H1 (cell line): ENCODE measurements around the gene CENPX. TPM values are rescaled to one million over a fixed set of nuclear protein-coding genes. Genes with fewer than 3 reads are reported as not detected.

ENCODE experiments used
- BCL11A ChIP-seq, 2 experiments: IDR thresholded peaks; one replicate each; pipeline ENCODE4 v1.6.1; 2011; ENCODE audit warnings: low read depth in 2 of 2, low read length in 2 of 2, mild to moderate bottlenecking in 2 of 2
- CEBPB ChIP-seq: IDR thresholded peaks from 2 replicates; pipeline ENCODE4 v1.6.1; 2012; ENCODE audit warnings: low read depth, low read length
- GABPA ChIP-seq: IDR thresholded peaks from 2 replicates; pipeline ENCODE4 v1.6.1; 2011; ENCODE audit warnings: mild to moderate bottlenecking, low read length, moderate library complexity, borderline replicate concordance; ENCODE audit not compliant: insufficient read depth
- JUND ChIP-seq: IDR thresholded peaks from 2 replicates; pipeline ENCODE4 v1.6.1; 2011; ENCODE audit warnings: mild to moderate bottlenecking, improper control_type of control experiment, low read length
- KDM4A ChIP-seq: IDR thresholded peaks from one replicate; pipeline ENCODE4 v1.7.1; 2012; ENCODE audit warnings: low read depth, mild to moderate bottlenecking, moderate library complexity, low read length, inconsistent platforms; ENCODE audit not compliant: severe bottlenecking
- NRF1 ChIP-seq: IDR thresholded peaks from 2 replicates; pipeline ENCODE4 v1.6.1; 2011; ENCODE audit warnings: mild to moderate bottlenecking, low read depth, low read length, improper control_type of control experiment
- SP2 ChIP-seq: IDR thresholded peaks from 2 replicates; pipeline ENCODE4 v1.6.1; 2012; ENCODE audit warnings: mild to moderate bottlenecking, low read length, inconsistent platforms
- TAF7 ChIP-seq: optimal IDR thresholded peaks from 2 replicates; pipeline ENCODE3; 2011; ENCODE audit warnings: low read depth, mild to moderate bottlenecking, inconsistent platforms, low read length, moderate library complexity, borderline replicate concordance
- TEAD4 ChIP-seq: IDR thresholded peaks from 2 replicates; pipeline ENCODE4 v1.6.1; 2012; ENCODE audit warnings: low read depth, low read length, inconsistent platforms, mixed read lengths
- polyA plus RNA-seq, 7 experiments: library from polyadenylated mRNA; depleted of rRNA in 3 of 7; stranded (reverse) in 5 of 7; unstranded in 2 of 7; fragments of >200 nt in 5 of 7; fragments of 200-250 nt in 2 of 7; gene quantifications; 1 replicate in 5 of 7; 2 replicates in 1 of 7; 4 replicates in 1 of 7; pipeline versions ENCODE4 v1.2.1 to v1.2.3, GENCODE V29; 2011 to 2013; ENCODE audit warnings: missing spikeins in 2 of 7, mixed read lengths in 2 of 7
- total RNA-seq: library from RNA; stranded (reverse); fragmentation: NEBNext Ultra II Directional; extraction: Animal tissue kit (Norgen Biotek cat#: 25700); gene quantifications from 2 replicates; pipeline ENCODE4 v1.2.1, GENCODE V29; 2021
- TF ChIP-seq, protein P1 (sequence below): IDR thresholded peaks from 2 replicates; pipeline ENCODE4 v1.6.1; 2012; ENCODE audit warnings: inconsistent platforms

Gene CENPX
- total and polyA plus RNA-seq, 2 of the 8 experiments (the other 6 are each of a cell fraction or from before 2014, with no cell fraction given) = 116 to 122 TPM

DNA sequence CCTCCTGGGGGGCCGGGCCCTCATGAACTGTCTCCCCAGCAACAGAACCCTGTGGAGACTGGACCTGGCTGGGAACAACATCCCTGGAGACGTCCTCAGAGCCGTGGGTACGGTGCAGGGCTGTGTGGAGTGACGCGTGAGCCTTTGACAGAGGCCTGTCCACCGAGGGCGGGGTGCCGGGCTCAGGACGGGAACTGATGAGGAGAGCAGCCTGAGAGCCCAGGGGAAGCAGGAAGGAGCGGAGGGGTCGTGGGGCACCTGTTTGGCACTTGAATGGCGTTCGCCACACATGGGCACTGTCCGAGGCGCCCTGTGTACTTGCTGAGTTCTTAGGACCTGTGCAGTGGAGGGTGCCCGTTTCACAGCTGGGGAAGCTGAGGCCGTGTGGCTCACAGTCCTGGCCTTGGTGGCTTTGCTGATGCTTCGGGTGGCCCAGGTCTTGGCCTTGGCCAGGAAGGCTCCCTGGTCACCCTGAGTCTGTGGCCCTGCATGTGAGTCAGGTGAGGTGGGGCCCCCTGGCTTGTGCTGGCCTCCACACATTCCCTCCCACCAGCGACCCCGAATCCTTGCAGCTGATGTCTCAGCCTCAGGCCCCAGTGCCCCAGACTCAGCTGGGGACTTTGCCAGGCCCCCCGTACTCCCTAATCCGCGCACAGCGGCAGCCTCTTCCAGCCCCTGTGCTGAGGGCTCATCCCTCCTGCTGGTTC is 2.9 kb upstream of the CENPX start (continued):
- TF ChIP-seq SP2 = no peak
- TF ChIP-seq, protein P1, sequence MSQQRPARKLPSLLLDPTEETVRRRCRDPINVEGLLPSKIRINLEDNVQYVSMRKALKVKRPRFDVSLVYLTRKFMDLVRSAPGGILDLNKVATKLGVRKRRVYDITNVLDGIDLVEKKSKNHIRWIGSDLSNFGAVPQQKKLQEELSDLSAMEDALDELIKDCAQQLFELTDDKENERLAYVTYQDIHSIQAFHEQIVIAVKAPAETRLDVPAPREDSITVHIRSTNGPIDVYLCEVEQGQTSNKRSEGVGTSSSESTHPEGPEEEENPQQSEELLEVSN = no peak
- TF ChIP-seq TEAD4 = no peak
- no peak for TF ChIP-seq KDM4A
- TF ChIP-seq NRF1 = no peak
- no peak for TF ChIP-seq JUND
- TF ChIP-seq TAF7 = no peak
- TF ChIP-seq GABPA = no peak
- TF ChIP-seq BCL11A (IDR thresholded peaks at IDR 0.05; ENCODE audit: low read depth in 2 of 2, low read length in 2 of 2) = no peak
- no peak for TF ChIP-seq CEBPB
